ENCODE data around the gene RCOR1. TPM values are rescaled to one million over a fixed set of nuclear protein-coding genes. Genes with fewer than 3 reads are reported as not detected.
A peak's percentile ranks its signal among the peaks of the same experiment; 100 is the strongest.

RCOR1 gene
- total RNA-seq, 1 experiment from 2014 or later: 102 TPM

GRCh38 chr14:102711946-102712345 lies 119.5 kb downstream of the RCOR1 start:
- Histone ChIP-seq H3K27ac (ENCODE audit: low read depth, low read length, poor library complexity, severe bottlenecking) (peak overlapping the region; percentile 1), H3K36me3 (ENCODE audit: insufficient read depth, low read length, poor library complexity, severe bottlenecking) (peaks cover 80% of the 10 kb centered on the region), H3K27me3 (replicated peaks; ENCODE audit: insufficient read depth, low read depth, low read length, poor library complexity) (no peaks in the 10 kb centered on the region), H3K9me3 (ENCODE audit: low read depth, low read length, poor library complexity, severe bottlenecking) (no peaks in the 10 kb centered on the region), H3K4me1 (ENCODE audit: insufficient read depth, low read length, poor library complexity, severe bottlenecking) (no peaks in the 10 kb centered on the region), H3K4me3 (ENCODE audit: low read depth, low read length, poor library complexity, severe bottlenecking) (no peak overlapping the region)
- POLR2A ChIA-PET (ENCODE audit: low non-redundant PET): interaction anchor here (0.6 kb wide), 1 partner anchor 26 kb away, joined by 6 read pairs; no protein-coding TSS in a partner anchor
- TF ChIP-seq CTCF (conservative IDR thresholded peaks at IDR 0.05; ENCODE audit: low read depth, low read length): no peak
- TF ChIP-seq EZH2 (IDR thresholded peaks at IDR 0.05; ENCODE audit: borderline replicate concordance, low read depth, low read length, poor library complexity, severe bottlenecking): no peak
- no peak for DNase-seq (ENCODE audit: low spot score)
- intact Hi-C loops (cut with micrococcal nuclease; ENCODE audit: unreplicated experiment): no loop called here
- CTCF ChIA-PET: interaction anchor here (0.6 to 0.7 kb wide), 2 partner anchors 16 to 17 kb away, joined by 3 to 13 read pairs; no protein-coding TSS in a partner anchor
- BruUV-seq (replicated peaks): no TSS peak

GRCh38 chr14:102717276-102717675 lies 124.8 kb downstream of the RCOR1 start:
- Histone ChIP-seq H3K4me3 (ENCODE audit: low read depth, low read length, poor library complexity, severe bottlenecking) (no peak overlapping the region), H3K27ac (ENCODE audit: low read depth, low read length, poor library complexity, severe bottlenecking) (no peak overlapping the region), H3K36me3 (ENCODE audit: insufficient read depth, low read length, poor library complexity, severe bottlenecking) (peaks cover 77% of the 10 kb centered on the region), H3K4me1 (ENCODE audit: insufficient read depth, low read length, poor library complexity, severe bottlenecking) (no peaks in the 10 kb centered on the region), H3K9me3 (ENCODE audit: low read depth, low read length, poor library complexity, severe bottlenecking) (no peaks in the 10 kb centered on the region), H3K27me3 (replicated peaks; ENCODE audit: insufficient read depth, low read depth, low read length, poor library complexity) (no peaks in the 10 kb centered on the region)
- ChIA-PET POLR2A (ENCODE audit: low non-redundant PET) (no interaction called here), CTCF (no interaction called here)
- TF ChIP-seq EZH2 (IDR thresholded peaks at IDR 0.05; ENCODE audit: borderline replicate concordance, low read depth, low read length, poor library complexity, severe bottlenecking) (no peak), CTCF (conservative IDR thresholded peaks at IDR 0.05; ENCODE audit: low read depth, low read length) (no peak)
- intact Hi-C loops (cut with micrococcal nuclease; ENCODE audit: unreplicated experiment): no loop called here
- BruUV-seq (replicated peaks): no TSS peak
- no peak for DNase-seq (ENCODE audit: low spot score)

- ChIA-PET CTCF (no interaction called here), POLR2A (ENCODE audit: low non-redundant PET) (no interaction called here)
Measured at GRCh38 chr14:102722646-102723045, 130.2 kb downstream of the RCOR1 start.

More at GRCh38 chr14:102722646-102723045, 130.2 kb downstream of the RCOR1 start:
- Histone ChIP-seq H3K4me1 (ENCODE audit: insufficient read depth, low read length, poor library complexity, severe bottlenecking) (no peaks in the 10 kb centered on the region), H3K9me3 (ENCODE audit: low read depth, low read length, poor library complexity, severe bottlenecking) (no peaks in the 10 kb centered on the region), H3K36me3 (ENCODE audit: insufficient read depth, low read length, poor library complexity, severe bottlenecking) (peaks cover 88% of the 10 kb centered on the region), H3K27me3 (replicated peaks; ENCODE audit: insufficient read depth, low read depth, low read length, poor library complexity) (no peaks in the 10 kb centered on the region), H3K4me3 (ENCODE audit: low read depth, low read length, poor library complexity, severe bottlenecking) (no peak overlapping the region), H3K27ac (ENCODE audit: low read depth, low read length, poor library complexity, severe bottlenecking) (no peak overlapping the region)
- no TSS peak for BruUV-seq (replicated peaks)
- DNase-seq (ENCODE audit: low spot score): no peak
- intact Hi-C loops (cut with micrococcal nuclease; ENCODE audit: unreplicated experiment): no loop called here
- TF ChIP-seq CTCF (conservative IDR thresholded peaks at IDR 0.05; ENCODE audit: low read depth, low read length): no peak
- TF ChIP-seq EZH2 (IDR thresholded peaks at IDR 0.05; ENCODE audit: borderline replicate concordance, low read depth, low read length, poor library complexity, severe bottlenecking): no peak
